Activated T-helper 1 cell treated with anti-CD3 and anti-CD28 coated beads, Interleukin-2, amount 50 U/mL, for 16 hours (primary cell): ENCODE measurements around the gene THBS3.
A peak's percentile ranks its signal among the peaks of the same experiment; 100 is the strongest.
"Not testable (repeated sequence)": the region's sequence is repeated elsewhere in the genome, so short reads cannot be mapped to it uniquely, and the experiment has no call there.

ENCODE experiments used
- DNase-seq, 2 donors: peaks; one replicate each; pipeline ENCODE4 v3.0.0-alpha.2; 2020; ENCODE audit warnings: low read depth in 1 of 2, low spot score in 1 of 2

Gene THBS3

GRCh38 chr1:155208541-155209311 lies 1.0 kb upstream of the THBS3 start, which contains the start of gene MTX1:
TSS of gene MTX1 (plus strand) at chr1:155208695. CDS start at chr1:155208805, 110 bp downstream.
- peak; percentile 72 to 85 for DNase-seq

GRCh38 chr1:155206891-155207805 lies 549 bp downstream of the THBS3 start:
- DNase-seq: peak; percentile 82 to 91

GRCh38 chr1:155205969-155206593 lies 1.6 kb downstream of the THBS3 start:
- DNase-seq: no peak

GRCh38 chr1:155205035-155205434 lies 2.7 kb downstream of the THBS3 start:
- no peak for DNase-seq

- no peak for DNase-seq
Observed at GRCh38 chr1:155202731-155203515, 4.8 kb downstream of the THBS3 start.

GRCh38 chr1:155202198-155202597 lies 5.5 kb downstream of the THBS3 start:
- no peak for DNase-seq

GRCh38 chr1:155200920-155201319 lies 6.8 kb downstream of the THBS3 start:
- DNase-seq: no peak

- no peak for DNase-seq
Observed at GRCh38 chr1:155199792-155200191, 7.9 kb downstream of the THBS3 start.

GRCh38 chr1:155198547-155198906 lies 9.2 kb downstream of the THBS3 start:
- no peak for DNase-seq

- no peak for DNase-seq
Observed at GRCh38 chr1:155197901-155198546, 9.7 kb downstream of the THBS3 start.

- no peak for DNase-seq
Observed at GRCh38 chr1:155196893-155197638, 10.6 kb downstream of the THBS3 start.

GRCh38 chr1:155196103-155196892 lies 11.4 kb downstream of the THBS3 start:
- no peak for DNase-seq

GRCh38 chr1:155195201-155196102 lies 12.2 kb downstream of the THBS3 start:
- DNase-seq: no peak

- not testable (repeated sequence) for DNase-seq
Observed at GRCh38 chr1:155193991-155194240, 13.8 kb downstream of the THBS3 start.

GRCh38 chr1:155193275-155193990 lies 14.3 kb downstream of the THBS3 start:
- DNase-seq: peak; percentile 39 to 64

GRCh38 chr1:155192346-155193274 lies 15.1 kb downstream of the THBS3 start:
- no peak for DNase-seq
